Measurements from ENCODE around the gene POU2F3.

DNA sequence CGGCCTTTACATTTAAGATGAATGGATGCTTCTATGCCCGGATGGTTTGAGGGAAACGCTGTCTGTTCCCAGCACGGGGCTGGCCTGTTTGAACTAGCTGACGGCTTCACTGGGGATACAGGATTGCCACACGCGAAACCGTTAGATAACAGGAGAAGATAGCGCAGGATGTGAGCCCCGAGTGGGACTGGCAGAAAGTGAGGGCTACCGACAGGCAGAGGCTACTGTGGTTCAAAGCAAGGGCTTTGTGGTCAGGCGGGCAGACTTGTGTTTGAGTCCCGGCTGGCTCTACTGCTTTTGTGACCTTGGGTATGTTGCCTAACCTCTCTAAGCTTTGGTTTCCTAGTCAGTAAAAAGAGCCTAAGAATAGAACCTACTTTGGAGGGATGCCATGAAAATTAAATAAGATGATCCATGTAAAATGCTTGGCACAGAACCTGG, 31.9 kb upstream of the POU2F3 start:
- TF ChIP-seq, protein P1, sequence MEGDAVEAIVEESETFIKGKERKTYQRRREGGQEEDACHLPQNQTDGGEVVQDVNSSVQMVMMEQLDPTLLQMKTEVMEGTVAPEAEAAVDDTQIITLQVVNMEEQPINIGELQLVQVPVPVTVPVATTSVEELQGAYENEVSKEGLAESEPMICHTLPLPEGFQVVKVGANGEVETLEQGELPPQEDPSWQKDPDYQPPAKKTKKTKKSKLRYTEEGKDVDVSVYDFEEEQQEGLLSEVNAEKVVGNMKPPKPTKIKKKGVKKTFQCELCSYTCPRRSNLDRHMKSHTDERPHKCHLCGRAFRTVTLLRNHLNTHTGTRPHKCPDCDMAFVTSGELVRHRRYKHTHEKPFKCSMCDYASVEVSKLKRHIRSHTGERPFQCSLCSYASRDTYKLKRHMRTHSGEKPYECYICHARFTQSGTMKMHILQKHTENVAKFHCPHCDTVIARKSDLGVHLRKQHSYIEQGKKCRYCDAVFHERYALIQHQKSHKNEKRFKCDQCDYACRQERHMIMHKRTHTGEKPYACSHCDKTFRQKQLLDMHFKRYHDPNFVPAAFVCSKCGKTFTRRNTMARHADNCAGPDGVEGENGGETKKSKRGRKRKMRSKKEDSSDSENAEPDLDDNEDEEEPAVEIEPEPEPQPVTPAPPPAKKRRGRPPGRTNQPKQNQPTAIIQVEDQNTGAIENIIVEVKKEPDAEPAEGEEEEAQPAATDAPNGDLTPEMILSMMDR (conservative IDR thresholded peaks at IDR 0.05), result no peak
- TF ChIP-seq ZFX (IDR thresholded peaks at IDR 0.05), result no peak

Data from C4-2B (cell line).